HEK293 (cell line): ENCODE results near the gene DCAF5.

Source experiments
- CTCF ChIP-seq: fragments of 450-650 bp; formaldehyde crosslinking; IDR thresholded peaks from 2 replicates; pipeline ENCODE4 v1.5.1; 2016; ENCODE audit warnings: missing biosample characterization, missing genetic modification characterization
- TF ChIP-seq, protein P1 (sequence below): fragments of 450-650 bp; formaldehyde crosslinking; IDR thresholded peaks from 2 replicates; pipeline ENCODE4 v1.5.1; 2016; ENCODE audit warnings: missing biosample characterization, missing genetic modification characterization, low read depth

GRCh38 chr14:69003626-69004025 is 149.3 kb downstream of the DCAF5 start:
- TF ChIP-seq, protein P1, sequence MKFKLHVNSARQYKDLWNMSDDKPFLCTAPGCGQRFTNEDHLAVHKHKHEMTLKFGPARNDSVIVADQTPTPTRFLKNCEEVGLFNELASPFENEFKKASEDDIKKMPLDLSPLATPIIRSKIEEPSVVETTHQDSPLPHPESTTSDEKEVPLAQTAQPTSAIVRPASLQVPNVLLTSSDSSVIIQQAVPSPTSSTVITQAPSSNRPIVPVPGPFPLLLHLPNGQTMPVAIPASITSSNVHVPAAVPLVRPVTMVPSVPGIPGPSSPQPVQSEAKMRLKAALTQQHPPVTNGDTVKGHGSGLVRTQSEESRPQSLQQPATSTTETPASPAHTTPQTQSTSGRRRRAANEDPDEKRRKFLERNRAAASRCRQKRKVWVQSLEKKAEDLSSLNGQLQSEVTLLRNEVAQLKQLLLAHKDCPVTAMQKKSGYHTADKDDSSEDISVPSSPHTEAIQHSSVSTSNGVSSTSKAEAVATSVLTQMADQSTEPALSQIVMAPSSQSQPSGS (tag by site-specific recombination), result no peak
- no peak for TF ChIP-seq CTCF
